GM12878 (cell line): ENCODE results near the gene PALD1. TPM values are rescaled to one million over a fixed set of nuclear protein-coding genes. Genes with fewer than 3 reads are reported as not detected.

Experiments
- BACH1 ChIP-seq: fragments of 450-650 bp; IDR thresholded peaks from 2 replicates; pipeline ENCODE4 v1.6.1; 2017; ENCODE audit warnings: mild to moderate bottlenecking, borderline replicate concordance
- BHLHE40 ChIP-seq, 2 experiments: fragments of 450-650 bp in 1 of 2; IDR thresholded peaks; 2 replicates each; pipeline ENCODE4 v1.6.1; 2011 to 2017; ENCODE audit warnings: low read depth in 2 of 2, borderline replicate concordance in 1 of 2, improper control_type of control experiment in 1 of 2, low read length in 1 of 2, mild to moderate bottlenecking in 1 of 2
- CBFB ChIP-seq: IDR thresholded peaks from 2 replicates; pipeline ENCODE4 v1.6.1; 2016; ENCODE audit warnings: antibody characterized with exemption, low read depth
- GABPA ChIP-seq: IDR thresholded peaks from 2 replicates; pipeline ENCODE4 v1.6.1; 2014; ENCODE audit warnings: antibody characterized with exemption, low read depth, mild to moderate bottlenecking, inconsistent platforms
- GATAD2B ChIP-seq: fragments of 450-650 bp; conservative IDR thresholded peaks from 2 replicates; pipeline ENCODE4 v1.6.1; 2017; ENCODE audit warnings: low read depth, mild to moderate bottlenecking, moderate library complexity
- HDGF ChIP-seq: fragments of 450-650 bp; IDR thresholded peaks from 2 replicates; pipeline ENCODE4 v1.6.1; 2016; ENCODE audit warnings: antibody characterized with exemption
- IKZF1 ChIP-seq: fragments of 450-650 bp; conservative IDR thresholded peaks from 2 replicates; pipeline ENCODE4 v1.6.1; 2017; ENCODE audit warnings: antibody characterized with exemption, mild to moderate bottlenecking
- IKZF2 ChIP-seq, 2 experiments: fragments of 450-650 bp; IDR thresholded peaks; 2 replicates each; pipeline ENCODE4 v1.6.1; 2017; ENCODE audit warnings: mild to moderate bottlenecking in 2 of 2, moderate library complexity in 2 of 2
- IRF3 ChIP-seq: fragments of 450-650 bp; IDR thresholded peaks from 2 replicates; pipeline ENCODE4 v1.6.1; 2014; ENCODE audit warnings: mild to moderate bottlenecking
- IRF4 ChIP-seq: IDR thresholded peaks from 2 replicates; pipeline ENCODE4 v1.6.1; 2011; ENCODE audit warnings: low read depth, low read length
- KDM1A ChIP-seq: fragments of 200-600 bp; sonication (generic); IDR thresholded peaks from 2 replicates; pipeline ENCODE4 v1.6.1; 2016; ENCODE audit warnings: borderline replicate concordance
- KLF5 ChIP-seq: fragments of 450-650 bp; IDR thresholded peaks from 2 replicates; pipeline ENCODE4 v1.6.1; 2014; ENCODE audit warnings: mild to moderate bottlenecking; ENCODE audit not compliant: partially characterized antibody
- MXI1 ChIP-seq: fragments of 150-350 bp; IDR thresholded peaks from 2 replicates; pipeline ENCODE4 v1.6.1; 2011; ENCODE audit warnings: low read depth, mild to moderate bottlenecking, inconsistent platforms, low read length, improper control_type of control experiment
- PBX3 ChIP-seq: IDR thresholded peaks from 2 replicates; pipeline ENCODE4 v1.6.1; 2011; ENCODE audit warnings: mild to moderate bottlenecking, low read depth, low read length, moderate library complexity; ENCODE audit not compliant: insufficient replicate concordance
- RAD21 ChIP-seq: IDR thresholded peaks from 2 replicates; pipeline ENCODE4 v1.6.1; 2011; ENCODE audit warnings: mild to moderate bottlenecking, low read depth, low read length, moderate library complexity; ENCODE audit not compliant: insufficient read depth
- RFX5 ChIP-seq: IDR thresholded peaks from 2 replicates; pipeline ENCODE4 v1.6.1; 2011; ENCODE audit warnings: low read depth, low read length, improper control_type of control experiment
- SIN3A ChIP-seq: IDR thresholded peaks from 2 replicates; pipeline ENCODE4 v1.6.1; 2012; ENCODE audit warnings: low read depth, low read length, improper control_type of control experiment
- SMC3 ChIP-seq: IDR thresholded peaks from 2 replicates; pipeline ENCODE4 v1.6.1; 2011; ENCODE audit warnings: low read length, improper control_type of control experiment, borderline replicate concordance
- SP1 ChIP-seq: IDR thresholded peaks from one replicate; pipeline ENCODE4 v1.6.1; 2011; ENCODE audit warnings: low read depth, low read length
- SRF ChIP-seq, 2 experiments: IDR thresholded peaks; 2 replicates each; pipeline ENCODE4 v1.6.1; 2011; ENCODE audit warnings: low read depth in 2 of 2, low read length in 2 of 2, mild to moderate bottlenecking in 1 of 2, moderate library complexity in 1 of 2
- USF2 ChIP-seq: IDR thresholded peaks from 2 replicates; pipeline ENCODE4 v1.6.1; 2011; ENCODE audit warnings: low read depth, low read length, improper control_type of control experiment, borderline replicate concordance
- ZNF687 ChIP-seq: fragments of 450-650 bp; IDR thresholded peaks from 2 replicates; pipeline ENCODE4 v1.6.1; 2017; ENCODE audit warnings: mild to moderate bottlenecking, moderate library complexity
- polyA plus RNA-seq, 11 experiments: library from polyadenylated mRNA; depleted of rRNA in 4 of 11; unstranded in 6 of 11; stranded (reverse) in 5 of 11; fragments of >200 nt; fragmentation: Nextera tagmentation in 4 of 11; fragmentation: Illumina TruSeq in 1 of 11; extraction: Ambion mirVana in 4 of 11; extraction: Trizol in 1 of 11; gene quantifications; 1 replicate in 1 of 11; 2 replicates in 10 of 11; pipeline versions ENCODE4 v1.2.1 to v1.2.3, GENCODE V29; 2011 to 2016; ENCODE audit warnings: inconsistent platforms in 2 of 11, missing spikeins in 2 of 11, low read depth in 1 of 11
- total RNA-seq, 4 experiments: library from RNA; depleted of rRNA in 3 of 4; stranded (reverse); fragments of >200 nt in 3 of 4; fragmentation: Illumina TruSeq in 1 of 4; extraction: Trizol in 1 of 4; gene quantifications; 2 replicates each; pipeline versions ENCODE4 v1.2.1 to v1.2.3, GENCODE V29; 2013 to 2021

PALD1 gene
- total and polyA plus RNA-seq, 10 of the 15 experiments (the other 5 are each of a cell fraction or from before 2014, with no cell fraction given) = 0.43 to 20.9 (median 9.0) TPM

- TF ChIP-seq IKZF2 (IDR thresholded peaks at IDR 0.05) (no peak), PBX3 (peak; percentile 80), SMC3 (no peak), GATAD2B (peak; percentile 51; the same call in 1 of the 2 replicates), SIN3A (no peak), SP1 (no peak), KDM1A (no peak), USF2 (no peak), CBFB (no peak), SRF (IDR thresholded peaks at IDR 0.05; ENCODE audit: low read depth in 2 of 2, low read length in 2 of 2) (no peak), GABPA (no peak), RAD21 (no peak), ZNF687 (peak; percentile 60), KLF5 (no peak), IRF4 (no peak), IKZF1 (peak; percentile 43; the same call in 1 of the 2 replicates), BACH1 (peak; percentile 54; the same call in 1 of the 2 replicates), MXI1 (0 out of 2 replicates have a peak, but pooled peaks have one; percentile 25), HDGF (no peak), BHLHE40 (IDR thresholded peaks at IDR 0.05; ENCODE audit: borderline replicate concordance in 1 of 2, low read depth in 2 of 2, low read length in 1 of 2) (peak in 1 of 2 experiments; percentile 89; a peak in 2 of 4 replicates), IRF3 (no peak), RFX5 (no peak)
Measured at GRCh38 chr10:70478191-70479164, at the start of gene PALD1 (continued).
